Measurements from ENCODE around the gene DNAJC17. TPM values are rescaled to one million over a fixed set of nuclear protein-coding genes. Genes with fewer than 3 reads are reported as not detected.

The DNAJC17 gene
- total and polyA plus RNA-seq, 8 donors = 24.3 to 50.1 (median 42.1) TPM

- Histone ChIP-seq H3K36me3 (peaks cover 0 to 10% of the 10 kb centered on the region in 2 donors), H3K4me3 (no peak overlapping the region), H3K27me3 (no peaks in the 10 kb centered on the region), H3K4me1 (peaks cover 8 to 32% of the 10 kb centered on the region in 2 donors), H3K27ac (peak overlapping the region; percentile 66 to 67), H3K9me3 (no peaks in the 10 kb centered on the region)
- intact Hi-C loops (cut with DNase I) = no loop called here
- no peak for TF ChIP-seq CTCF (IDR thresholded peaks at IDR 0.05)
- ATAC-seq (peak; percentile 71), DNase-seq (peak in 2 of 4 donors; percentile 57 to 76)
These were observed 19.9 kb downstream of the DNAJC17 start for GRCh38 chr15:40787344-40787841.

GRCh38 chr15:40785814-40786213 lies 21.5 kb downstream of the DNAJC17 start:
- DNase-seq (peak in 1 of 4 donors; percentile 40), ATAC-seq (peak; percentile 4)
- Histone ChIP-seq H3K27ac (no peak overlapping the region), H3K9me3 (no peaks in the 10 kb centered on the region), H3K27me3 (no peaks in the 10 kb centered on the region), H3K4me3 (no peak overlapping the region), H3K4me1 (peaks cover 8 to 32% of the 10 kb centered on the region in 2 donors), H3K36me3 (no peaks in the 10 kb centered on the region)
- intact Hi-C loops (cut with DNase I) = no loop called here
- no peak for TF ChIP-seq CTCF (IDR thresholded peaks at IDR 0.05)

- Histone ChIP-seq H3K27ac (no peak overlapping the region), H3K27me3 (no peaks in the 10 kb centered on the region), H3K36me3 (no peaks in the 10 kb centered on the region), H3K4me1 (peaks cover 8 to 32% of the 10 kb centered on the region in 2 donors), H3K4me3 (no peak overlapping the region), H3K9me3 (no peaks in the 10 kb centered on the region)
- DNase-seq (no peak), ATAC-seq (no peak)
- no peak for TF ChIP-seq CTCF (IDR thresholded peaks at IDR 0.05)
- intact Hi-C loops (cut with DNase I) = no loop called here
These were observed 22.1 kb downstream of the DNAJC17 start for GRCh38 chr15:40785164-40785563.

- H3K36me3 ChIP-seq = peaks cover 0 to 24% of the 10 kb centered on the region in 2 donors
- no peaks in the 10 kb centered on the region for H3K9me3 ChIP-seq
- peak; percentile 61 to 77 for TF ChIP-seq CTCF (IDR thresholded peaks at IDR 0.05)
- DNase-seq (peak in 3 of 4 donors; percentile 60 to 93 (median 68)), ATAC-seq (peak; percentile 90)
- H3K27ac ChIP-seq = no peak overlapping the region
- H3K27me3 ChIP-seq = no peaks in the 10 kb centered on the region
- H3K4me3 ChIP-seq = no peak overlapping the region
- intact Hi-C loops (cut with DNase I) = no loop called here
- H3K4me1 ChIP-seq = peaks cover 6 to 19% of the 10 kb centered on the region in 2 donors
These were observed 24.6 kb downstream of the DNAJC17 start for GRCh38 chr15:40782609-40783227.

GRCh38 chr15:40776537-40777141 lies 30.6 kb downstream of the DNAJC17 start:
- DNase-seq (peak in 3 of 4 donors; percentile 45 to 86 (median 79)), ATAC-seq (peak; percentile 97)
- Histone ChIP-seq H3K27ac (no peak overlapping the region), H3K9me3 (no peaks in the 10 kb centered on the region), H3K4me1 (no peaks in the 10 kb centered on the region), H3K36me3 (peaks cover 0 to 85% of the 10 kb centered on the region in 2 donors), H3K27me3 (no peaks in the 10 kb centered on the region), H3K4me3 (no peak overlapping the region)
- intact Hi-C loops (cut with DNase I) = no loop called here
- no peak for TF ChIP-seq CTCF (IDR thresholded peaks at IDR 0.05)
